K562 (cell line): ENCODE measurements around the gene PRKAG2. TPM values are rescaled to one million over a fixed set of nuclear protein-coding genes. Genes with fewer than 3 reads are reported as not detected.

ENCODE experiments used
- ATAC-seq: fragments of 200-7000 bp; cut with Tn5 transposase; 3 replicates; pipeline ENCODE4 v1.9.1; 2020; ENCODE audit warnings: moderate library complexity
- BruUV-seq: library from RNA; stranded (reverse); fragments of 400-500 nt; replicated peaks from 2 replicates; lab custom pipeline; 2021; lab: Mats Ljungman, UMichigan
- CTCF ChIA-PET: fragments of 300-600 bp; formaldehyde crosslinking; extraction: SDS; loops from one replicate; lab custom pipeline; 2021; ENCODE audit warnings: low intra/inter-chr PET ratio; lab: Yijun Ruan, JAX
- POLR2A ChIA-PET: fragments of 300-600, 350-650 bp; sonication (Branson Sonifier 250); formaldehyde crosslinking; extraction: SDS; loops from one replicate; lab custom pipeline; 2021; ENCODE audit warnings: antibody characterized with exemption, inconsistent platforms; lab: Yijun Ruan, JAX
- DNase-seq, 4 experiments: peaks; one replicate each; pipeline versions ENCODE4 v3.0.0 to v3.0.0-alpha.2; 2011 to 2018; ENCODE audit warnings: low spot score in 3 of 4, mixed read lengths in 3 of 4; ENCODE audit errors: extremely low read depth in 1 of 4
- FAIRE-seq: peaks from 2 replicates; lab custom pipeline; 2011; peaks lifted over from hg19 to GRCh38; lab: Jason Lieb, UNC
- H2AFZ ChIP-seq: 2 replicates; pipeline ENCODE4 v1.6.0; 2011; ENCODE audit warnings: low read depth, low read length, control low read depth, inconsistent platforms
- H3K27ac ChIP-seq: fragments of 200-600 bp; 3 replicates; pipeline ENCODE4 v1.8.0; 2011; ENCODE audit warnings: low read depth, mild to moderate bottlenecking, control low read depth, inconsistent platforms, low read length, moderate library complexity, mixed read lengths; ENCODE audit errors: extremely low read depth
- H3K27me3 ChIP-seq, 2 experiments: fragments of 300-600 bp in 1 of 2; 2 replicates in 1 of 2; 3 replicates in 1 of 2; pipeline versions ENCODE4 v1.6.0 to v1.8.0; 2011; ENCODE audit warnings: inconsistent platforms in 2 of 2, low read length in 2 of 2, mild to moderate bottlenecking in 1 of 2, mixed read lengths in 1 of 2, moderate library complexity in 1 of 2; ENCODE audit not compliant: control insufficient read depth in 2 of 2, insufficient read depth in 2 of 2
- H3K36me3 ChIP-seq: fragments of 300-600 bp; 3 replicates; pipeline ENCODE4 v1.8.0; 2011; ENCODE audit warnings: mild to moderate bottlenecking, low read length, inconsistent platforms; ENCODE audit not compliant: control insufficient read depth, insufficient read depth
- H3K4me1 ChIP-seq, 2 experiments: fragments of 200-600 bp in 1 of 2; replicated peaks in 1 of 2; 2 replicates in 1 of 2; 3 replicates in 1 of 2; pipeline versions ENCODE4 v1.5.1 to v1.8.0; 2011; ENCODE audit warnings: inconsistent platforms in 2 of 2, low read length in 2 of 2, mild to moderate bottlenecking in 1 of 2, mixed read lengths in 1 of 2, moderate library complexity in 1 of 2; ENCODE audit not compliant: control insufficient read depth in 2 of 2, insufficient read depth in 2 of 2
- H3K4me2 ChIP-seq: 2 replicates; pipeline ENCODE4 v1.6.1; 2011; ENCODE audit warnings: low read length, control low read depth, inconsistent platforms, mixed read lengths; ENCODE audit not compliant: insufficient read depth
- H3K4me3 ChIP-seq: fragments of 200-600 bp; sonication (generic), shearing (Covaris generic); 2 replicates; pipeline ENCODE4 v1.5.1; 2016; ENCODE audit warnings: control low read depth, inconsistent platforms
- H3K79me2 ChIP-seq: fragments of 200-600 bp; 3 replicates; pipeline ENCODE4 v1.8.0; 2011; ENCODE audit warnings: low read length, inconsistent platforms; ENCODE audit not compliant: control insufficient read depth, insufficient read depth
- H3K9ac ChIP-seq, 2 experiments: 2 replicates each; pipeline versions ENCODE4 v1.6.0 to v1.6.1; 2011; ENCODE audit warnings: low read depth in 2 of 2, low read length in 2 of 2, control low read depth in 1 of 2, inconsistent platforms in 1 of 2, mild to moderate bottlenecking in 1 of 2, mixed read lengths in 1 of 2; ENCODE audit not compliant: insufficient read depth in 1 of 2
- H3K9me1 ChIP-seq: one replicate; pipeline ENCODE4 v1.6.0; 2011; ENCODE audit warnings: inconsistent platforms, mild to moderate bottlenecking, low read length, moderate library complexity; ENCODE audit not compliant: control insufficient read depth, insufficient read depth
- H3K9me3 ChIP-seq: replicated peaks from 2 replicates; pipeline ENCODE4 v1.5.1; 2011; ENCODE audit warnings: low read depth, low read length, inconsistent platforms; ENCODE audit not compliant: control insufficient read depth, insufficient read depth
- H4K20me1 ChIP-seq: replicated peaks from 2 replicates; pipeline ENCODE4 v1.6.1; 2011; ENCODE audit warnings: low read length, inconsistent platforms, mixed read lengths; ENCODE audit not compliant: control insufficient read depth, insufficient read depth
- BRF1 ChIP-seq: IDR thresholded peaks from 3 replicates; pipeline ENCODE4 v1.6.1; 2011; ENCODE audit warnings: borderline replicate concordance, mild to moderate bottlenecking; ENCODE audit not compliant: insufficient read length; ENCODE audit errors: extremely low read depth
- CBFA2T3 ChIP-seq: fragments of 450-650 bp; IDR thresholded peaks from 2 replicates; pipeline ENCODE4 v1.6.1; 2017
- DDX20 ChIP-seq: fragments of 450-650 bp; IDR thresholded peaks from 2 replicates; pipeline ENCODE4 v1.6.1; 2016; ENCODE audit warnings: missing genetic modification characterization, low read depth, mild to moderate bottlenecking, missing compliant biosample characterization, moderate library complexity
- ESRRA ChIP-seq: fragments of 450-650 bp; IDR thresholded peaks from 2 replicates; pipeline ENCODE4 v1.6.1; 2014; ENCODE audit warnings: low read depth, mild to moderate bottlenecking, moderate library complexity, borderline replicate concordance
- KLF10 ChIP-seq: fragments of 250-450 bp; sonication (Bioruptor Pico); IDR thresholded peaks from 2 replicates; pipeline ENCODE4 v1.6.1; 2021; ENCODE audit warnings: matching md5 sums
- L3MBTL2 ChIP-seq: fragments of 450-650 bp; IDR thresholded peaks from 2 replicates; pipeline ENCODE4 v1.6.1; 2016; ENCODE audit warnings: mild to moderate bottlenecking, moderate library complexity
- MEIS2 ChIP-seq: fragments of 450-650 bp; IDR thresholded peaks from 2 replicates; pipeline ENCODE4 v1.6.1; 2014; ENCODE audit warnings: mild to moderate bottlenecking; ENCODE audit not compliant: partially characterized antibody
- POLR2H ChIP-seq: IDR thresholded peaks from 2 replicates; pipeline ENCODE4 v1.6.1; 2016; ENCODE audit warnings: missing genetic modification characterization, low read depth, mild to moderate bottlenecking, control low read depth, missing compliant biosample characterization, moderate library complexity
- SIN3A ChIP-seq, 2 experiments: fragments of 150-350 bp in 1 of 2; IDR thresholded peaks; 2 replicates each; pipeline ENCODE4 v1.6.1; 2011 to 2016; ENCODE audit warnings: borderline replicate concordance in 2 of 2, low read depth in 2 of 2, low read length in 2 of 2, mild to moderate bottlenecking in 2 of 2, moderate library complexity in 2 of 2; ENCODE audit not compliant: control insufficient read depth in 1 of 2
- TEAD4 ChIP-seq, 2 experiments: sonication (generic) in 1 of 2; formaldehyde crosslinking in 1 of 2; IDR thresholded peaks; 2 replicates each; pipeline versions ENCODE4 v1.6.1 to v1.8.0; 2012 to 2022; ENCODE audit warnings: borderline replicate concordance in 1 of 2, inconsistent platforms in 1 of 2, low read length in 1 of 2, mild to moderate bottlenecking in 1 of 2, missing genetic modification reagents in 1 of 2
- ZNF133 ChIP-seq: fragments of 250-450 bp; sonication (Bioruptor Pico); IDR thresholded peaks from 2 replicates; pipeline ENCODE4 v1.4.0; 2020; ENCODE audit warnings: mild to moderate bottlenecking
- ZNF3 ChIP-seq: fragments of 250-450 bp; sonication (Bioruptor Pico); IDR thresholded peaks from 2 replicates; pipeline ENCODE4 v1.5.0; 2021; ENCODE audit warnings: mild to moderate bottlenecking, moderate library complexity
- ZNF583 ChIP-seq: fragments of 250-450 bp; sonication (Bioruptor Pico); IDR thresholded peaks from 2 replicates; pipeline ENCODE4 v1.4.0; 2020
- WGBS: fragments of 100-300 bp; shearing (Covaris generic); methylation state at CpG from one replicate; pipeline ENCODE4 v1.1.6; 2016; ENCODE audit warnings: low coverage, mixed read lengths; ENCODE audit not compliant: insufficient coverage; ENCODE audit errors: missing lambda C conversion rate; 5-methylcytosine and 5-hydroxymethylcytosine counted together
- in situ Hi-C: fragments of 300-500 bp; cut with MboI; formaldehyde crosslinking; loops from 4 replicates; pipeline ENCODE4 v1.15.0; 2018; ENCODE audit warnings: inconsistent platforms, mixed read lengths
- intact Hi-C: fragments of 100-400 bp; cut with micrococcal nuclease; formaldehyde crosslinking; loops from 2 replicates; pipeline ENCODE4 v1.14.2; 2022
- polyA plus RNA-seq, 8 experiments: library from polyadenylated mRNA; depleted of rRNA in 4 of 8; stranded (reverse) in 5 of 8; unstranded in 3 of 8; fragments of >200 nt; fragmentation: Nextera tagmentation in 2 of 8; fragmentation: Illumina TruSeq in 1 of 8; extraction: Ambion mirVana in 2 of 8; extraction: Trizol in 1 of 8; gene quantifications; 2 replicates each; pipeline versions ENCODE4 v1.2.1 to v1.2.3, GENCODE V29; 2011 to 2014; ENCODE audit warnings: inconsistent platforms in 1 of 8, missing spikeins in 1 of 8
- total RNA-seq, 7 experiments: library from RNA; depleted of rRNA in 6 of 7; stranded (reverse); fragments of >200 nt in 6 of 7; fragmentation: Illumina TruSeq in 2 of 7; extraction: Trizol in 2 of 7; gene quantifications; 2 replicates each; pipeline versions ENCODE4 v1.2.1 to v1.2.3, GENCODE V29; 2011 to 2021; ENCODE audit warnings: low replicate concordance in 1 of 7
- TF ChIP-seq, protein P1 (sequence below), 2 experiments: fragments of 450-650 bp in 1 of 2; sonication (generic) in 1 of 2; formaldehyde crosslinking in 1 of 2; IDR thresholded peaks in 1 of 2; conservative IDR thresholded peaks in 1 of 2; 2 replicates each; pipeline versions ENCODE4 v1.6.1 to v1.8.1; 2016 to 2023; ENCODE audit warnings: mild to moderate bottlenecking in 2 of 2, moderate library complexity in 2 of 2, inconsistent platforms in 1 of 2, missing genetic modification reagents in 1 of 2
- TF ChIP-seq, protein P2 (sequence below): fragments of 250-450 bp; sonication (Bioruptor Pico); IDR thresholded peaks from 2 replicates; pipeline ENCODE4 v1.8.0; 2022; ENCODE audit warnings: inconsistent platforms, mild to moderate bottlenecking, moderate library complexity, borderline replicate concordance
- TF ChIP-seq, protein P3 (sequence below): fragments of 450-650 bp; formaldehyde crosslinking; IDR thresholded peaks from 2 replicates; pipeline ENCODE4 v1.4.0; 2022; ENCODE audit warnings: missing genetic modification characterization

PRKAG2 gene
- total and polyA plus RNA-seq, 9 of the 15 experiments (the other 6 are each of a cell fraction or from before 2014, with no cell fraction given) = 0.99 to 5.6 (median 3.3) TPM

DNA sequence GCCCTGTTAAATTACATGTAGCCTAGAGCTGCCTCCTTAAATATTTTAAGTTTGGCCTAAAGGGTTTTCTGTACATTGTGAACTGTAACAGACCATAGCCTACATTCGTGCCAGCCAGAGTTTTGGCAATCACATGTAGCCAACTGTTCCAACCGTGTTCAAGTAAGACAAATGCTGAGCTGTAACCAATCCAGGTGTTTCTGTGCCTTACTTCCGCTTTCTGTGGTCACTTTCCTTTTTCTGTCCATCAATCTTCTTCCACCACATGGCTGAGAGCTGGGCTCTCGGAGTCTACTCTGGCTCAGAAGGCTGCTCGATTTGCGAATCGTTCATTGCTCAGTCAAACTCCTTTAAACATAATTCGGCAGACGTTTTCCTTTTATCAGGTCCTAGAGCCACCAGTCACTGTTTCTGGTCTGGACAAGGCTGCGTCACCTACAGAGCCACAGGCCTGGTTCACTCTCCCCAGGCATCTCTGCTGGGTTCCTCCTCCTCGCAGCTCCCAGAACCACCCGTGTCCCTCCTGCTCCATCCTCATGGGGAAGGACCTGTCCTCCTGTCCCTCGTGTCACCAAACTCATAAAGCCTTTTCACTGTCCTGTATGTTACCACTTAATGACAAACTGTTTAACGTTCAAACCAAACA, 199.2 kb downstream of the PRKAG2 start:
- Histone ChIP-seq H3K9ac (no peak overlapping the region), H3K79me2 (no peaks in the 10 kb centered on the region), H3K4me2 (no peak overlapping the region), H3K36me3 (no peaks in the 10 kb centered on the region), H4K20me1 (no peaks in the 10 kb centered on the region), H3K4me3 (no peak overlapping the region), H3K9me3 (no peaks in the 10 kb centered on the region), H3K9me1 (no peaks in the 10 kb centered on the region), H2AFZ (peak overlapping the region; percentile 27; the same call in 1 of the 2 replicates), H3K27me3 (peaks cover 62 to 77% of the 10 kb centered on the region in 2 experiments), H3K27ac (no peak overlapping the region), H3K4me1 (peaks cover 0 to 8% of the 10 kb centered on the region in 2 experiments; a peak in 1 of 5 replicates)
- intact Hi-C loops = no loop called here
- POLR2A ChIA-PET = interaction anchor here (0.6 to 1.3 kb wide), 2 partner anchors 9 to 11 kb away, joined by 3 to 4 read pairs; no protein-coding TSS in a partner anchor
- CTCF ChIA-PET = no interaction called here
- 3% methylated on average over 14 of the region's 14 CpGs for WGBS
- no TSS peak for BruUV-seq
- DNase-seq (peak in 2 of 4 experiments; percentile 8 to 18), ATAC-seq (peak; percentile 57), FAIRE-seq (peak; percentile 56)
- in situ Hi-C loops = no loop called here
- TF ChIP-seq, protein P1, sequence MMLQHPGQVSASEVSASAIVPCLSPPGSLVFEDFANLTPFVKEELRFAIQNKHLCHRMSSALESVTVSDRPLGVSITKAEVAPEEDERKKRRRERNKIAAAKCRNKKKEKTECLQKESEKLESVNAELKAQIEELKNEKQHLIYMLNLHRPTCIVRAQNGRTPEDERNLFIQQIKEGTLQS (IDR thresholded peaks at IDR 0.05) = no peak
- TF ChIP-seq, protein P1 (CRISPR knock-in tag; conservative IDR thresholded peaks at IDR 0.05) = no peak
- no peak for TF ChIP-seq ZNF583
- no peak for TF ChIP-seq ZNF133 (CRISPR knock-in tag)
- no peak for TF ChIP-seq SIN3A (IDR thresholded peaks at IDR 0.05; ENCODE audit: borderline replicate concordance in 2 of 2, control insufficient read depth in 1 of 2, low read depth in 2 of 2, low read length in 2 of 2)
- TF ChIP-seq, protein P2, sequence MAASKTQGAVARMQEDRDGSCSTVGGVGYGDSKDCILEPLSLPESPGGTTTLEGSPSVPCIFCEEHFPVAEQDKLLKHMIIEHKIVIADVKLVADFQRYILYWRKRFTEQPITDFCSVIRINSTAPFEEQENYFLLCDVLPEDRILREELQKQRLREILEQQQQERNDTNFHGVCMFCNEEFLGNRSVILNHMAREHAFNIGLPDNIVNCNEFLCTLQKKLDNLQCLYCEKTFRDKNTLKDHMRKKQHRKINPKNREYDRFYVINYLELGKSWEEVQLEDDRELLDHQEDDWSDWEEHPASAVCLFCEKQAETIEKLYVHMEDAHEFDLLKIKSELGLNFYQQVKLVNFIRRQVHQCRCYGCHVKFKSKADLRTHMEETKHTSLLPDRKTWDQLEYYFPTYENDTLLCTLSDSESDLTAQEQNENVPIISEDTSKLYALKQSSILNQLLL (CRISPR knock-in tag) = no peak
- no peak for TF ChIP-seq POLR2H (tag)
- TF ChIP-seq DDX20 = no peak
- TF ChIP-seq ZNF3 = no peak
- TF ChIP-seq, protein P3, sequence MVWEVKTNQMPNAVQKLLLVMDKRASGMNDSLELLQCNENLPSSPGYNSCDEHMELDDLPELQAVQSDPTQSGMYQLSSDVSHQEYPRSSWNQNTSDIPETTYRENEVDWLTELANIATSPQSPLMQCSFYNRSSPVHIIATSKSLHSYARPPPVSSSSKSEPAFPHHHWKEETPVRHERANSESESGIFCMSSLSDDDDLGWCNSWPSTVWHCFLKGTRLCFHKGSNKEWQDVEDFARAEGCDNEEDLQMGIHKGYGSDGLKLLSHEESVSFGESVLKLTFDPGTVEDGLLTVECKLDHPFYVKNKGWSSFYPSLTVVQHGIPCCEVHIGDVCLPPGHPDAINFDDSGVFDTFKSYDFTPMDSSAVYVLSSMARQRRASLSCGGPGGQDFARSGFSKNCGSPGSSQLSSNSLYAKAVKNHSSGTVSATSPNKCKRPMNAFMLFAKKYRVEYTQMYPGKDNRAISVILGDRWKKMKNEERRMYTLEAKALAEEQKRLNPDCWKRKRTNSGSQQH = no peak
- peak; percentile 86 for TF ChIP-seq MEIS2
- peak; percentile 27; the same call in 1 of the 2 replicates for TF ChIP-seq ESRRA
- TF ChIP-seq TEAD4 (IDR thresholded peaks at IDR 0.05; ENCODE audit: low read length) = peak; percentile 9; the same call in 1 of the 2 replicates
- TF ChIP-seq TEAD4 (CRISPR knock-in tag; IDR thresholded peaks at IDR 0.05; ENCODE audit: borderline replicate concordance) = no peak
- no peak for TF ChIP-seq KLF10 (CRISPR knock-in tag)
- 0 out of 2 replicates have a peak, but pooled peaks have one; percentile 5 for TF ChIP-seq CBFA2T3
- peak; percentile 27; the same call in 1 of the 2 replicates for TF ChIP-seq L3MBTL2
- TF ChIP-seq BRF1 = no peak
